NCI-H446 treated with DMSO at 0.1 percent for 48 hours (cell line): Measurements from ENCODE around the gene ASIC2.

Experiments used
- DNase-seq: peaks from one replicate; lab custom pipeline; 2025; lab: John Stamatoyannopoulos, UW

The ASIC2 gene

GRCh38 chr17:33287096-33287725 is 5.9 kb downstream of the ASIC2 start:
- no peak for DNase-seq

GRCh38 chr17:33285413-33285812 is 7.7 kb downstream of the ASIC2 start:
- DNase-seq: no peak

- no peak for DNase-seq
These were observed 9.1 kb downstream of the ASIC2 start for GRCh38 chr17:33284022-33284421.

- no peak for DNase-seq
These were observed 12.7 kb downstream of the ASIC2 start for GRCh38 chr17:33280162-33280943.

GRCh38 chr17:33277436-33278100 is 15.5 kb downstream of the ASIC2 start:
- no peak for DNase-seq

GRCh38 chr17:33273743-33274410 is 19.2 kb downstream of the ASIC2 start:
- no peak for DNase-seq

GRCh38 chr17:33273271-33273670 is 19.8 kb downstream of the ASIC2 start:
- no peak for DNase-seq

- DNase-seq: no peak
These were observed 20.7 kb downstream of the ASIC2 start for GRCh38 chr17:33272438-33272837.

GRCh38 chr17:33269337-33270060 is 23.6 kb downstream of the ASIC2 start:
- DNase-seq: no peak

- no peak for DNase-seq
These were observed 25.1 kb downstream of the ASIC2 start for GRCh38 chr17:33267851-33268548.

GRCh38 chr17:33267271-33267790 is 25.8 kb downstream of the ASIC2 start:
- no peak for DNase-seq

GRCh38 chr17:33266611-33267010 is 26.5 kb downstream of the ASIC2 start:
- DNase-seq: no peak

GRCh38 chr17:33266116-33266515 is 27.0 kb downstream of the ASIC2 start:
- DNase-seq: no peak

GRCh38 chr17:33263396-33263795 is 29.7 kb downstream of the ASIC2 start:
- no peak for DNase-seq

- no peak for DNase-seq
These were observed 30.6 kb downstream of the ASIC2 start for GRCh38 chr17:33262266-33263123.

- DNase-seq: no peak
These were observed 31.3 kb downstream of the ASIC2 start for GRCh38 chr17:33261820-33262219.

- no peak for DNase-seq
These were observed 32.5 kb downstream of the ASIC2 start for GRCh38 chr17:33260638-33261037.

GRCh38 chr17:33258296-33258695 is 34.8 kb downstream of the ASIC2 start:
- no peak for DNase-seq

- DNase-seq: no peak
These were observed 47.9 kb downstream of the ASIC2 start for GRCh38 chr17:33245183-33245582.

- DNase-seq: no peak
These were observed 49.4 kb downstream of the ASIC2 start for GRCh38 chr17:33243732-33244131.
